ENCODE measurements around the gene CENPV.
"Not testable (repeated sequence)": the region's sequence is repeated elsewhere in the genome, so short reads cannot be mapped to it uniquely, and the experiment has no call there.

The CENPV gene

DNA sequence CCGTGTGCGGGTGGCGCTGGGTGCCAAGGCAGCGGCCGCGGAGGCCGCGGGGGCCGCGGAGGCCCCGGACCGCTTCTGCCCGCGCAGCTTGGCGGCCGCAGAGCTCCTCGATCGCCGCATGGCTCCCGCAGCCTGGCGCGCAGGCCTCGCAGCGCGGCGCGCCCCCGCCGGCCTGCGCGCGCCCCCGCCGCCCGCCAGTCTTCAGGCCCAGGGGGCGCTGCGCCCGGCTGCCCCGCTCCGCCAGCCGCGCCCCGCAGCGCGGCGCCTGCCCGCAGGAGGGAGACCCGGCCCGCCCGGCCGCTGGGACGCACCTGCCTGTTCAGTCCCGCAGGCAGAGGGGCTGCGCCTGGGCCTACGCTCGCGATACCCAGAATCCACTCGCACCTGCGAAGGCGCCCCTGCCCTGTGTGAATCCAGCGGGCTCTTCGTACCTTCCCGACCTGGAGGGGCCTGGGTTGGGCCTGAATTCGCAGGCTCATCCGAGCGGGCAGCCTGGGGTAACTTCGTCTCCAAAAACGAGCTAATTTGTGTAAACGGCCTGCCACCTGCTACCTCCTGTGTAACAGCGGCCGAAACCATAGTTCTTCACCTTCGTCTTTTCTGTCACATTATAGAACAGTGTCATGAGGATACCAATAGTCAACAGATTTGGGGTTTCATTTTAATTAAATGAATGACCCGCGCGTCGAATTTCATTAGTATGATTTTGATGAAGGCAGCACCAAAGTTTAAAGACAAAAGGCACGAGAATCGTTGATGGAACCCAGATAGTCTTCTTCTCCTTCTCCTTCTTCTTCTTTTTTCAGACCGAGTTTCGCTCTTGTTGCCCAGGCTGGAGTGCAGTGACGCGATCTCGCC is at the start of gene CENPV:
Gene CENPV (minus strand): TSS at position 153 of the 858 bp plus-strand sequence. CDS start 33 bp downstream, at position 120.
- DNase-seq = peak; percentile 50

DNA sequence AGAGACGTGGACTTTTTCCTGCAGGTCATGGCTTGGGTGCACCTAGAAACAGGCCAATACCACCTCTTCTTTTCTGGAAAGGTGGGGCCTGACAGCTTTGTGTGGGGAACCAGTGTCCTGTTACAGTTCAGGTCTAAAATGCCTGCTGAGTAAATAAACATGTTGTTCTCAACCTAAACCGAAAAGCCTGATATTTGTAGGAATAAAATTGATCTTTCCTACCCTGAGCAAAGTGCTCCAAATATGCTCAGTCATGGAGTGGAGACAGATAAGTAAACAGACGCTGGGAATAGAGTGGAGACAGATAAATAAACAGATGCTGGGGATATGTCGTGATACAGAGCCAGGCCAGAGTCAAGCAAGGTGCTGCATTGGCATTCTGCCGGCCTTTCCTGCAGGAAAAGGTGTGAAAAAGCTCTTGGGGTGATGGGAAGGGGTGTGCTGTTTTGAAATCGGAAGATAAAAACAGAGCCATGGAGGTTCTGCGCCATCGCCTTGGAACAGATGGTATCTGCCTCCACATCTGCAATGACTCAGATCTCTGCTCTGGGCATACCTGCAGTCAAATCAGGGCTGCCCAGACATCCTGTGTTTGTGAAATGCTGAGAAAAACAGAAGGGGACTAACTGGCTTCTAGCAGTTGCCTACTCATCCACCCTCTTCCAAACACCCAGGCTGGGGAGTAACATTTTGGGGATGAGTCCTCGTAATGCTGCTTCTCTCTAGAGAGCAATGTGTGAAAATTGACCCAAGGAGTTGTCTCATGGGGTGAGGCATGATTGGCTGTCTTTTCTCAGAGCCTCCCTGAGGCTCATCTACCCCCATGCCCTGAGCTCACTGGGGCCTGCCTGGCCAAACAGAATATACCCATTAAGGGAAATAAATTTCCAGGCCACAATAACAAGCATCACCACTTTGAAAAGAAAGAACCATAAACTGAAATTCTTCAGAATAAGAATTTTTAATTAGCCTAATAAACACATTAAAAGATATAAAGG is 45.3 kb upstream of the CENPV start:
- DNase-seq = no peak

DNA sequence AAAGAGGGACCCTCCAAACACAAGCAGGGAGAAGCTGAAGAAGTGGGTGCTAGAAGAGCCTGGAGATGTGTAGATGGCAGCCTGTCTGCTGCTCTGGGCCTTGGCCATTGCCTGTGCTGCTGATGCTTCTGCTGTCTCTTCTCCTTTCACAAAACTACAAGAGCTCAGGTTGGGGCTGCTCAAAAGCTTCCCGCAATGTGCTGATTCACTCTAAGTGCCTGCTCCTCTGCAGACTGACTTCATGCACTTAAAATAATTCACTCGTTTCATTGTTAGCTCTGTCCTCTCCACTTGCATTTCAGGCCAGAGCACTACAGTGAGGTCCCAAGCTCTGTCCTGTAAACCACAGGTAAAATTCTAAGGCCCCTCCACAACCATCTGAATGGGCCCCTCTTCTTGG is 43.4 kb upstream of the CENPV start:
- DNase-seq = not testable (repeated sequence)

- not testable (repeated sequence) for DNase-seq
These were observed 42.6 kb upstream of the CENPV start for GRCh38 chr17:16395887-16396286.

GRCh38 chr17:16392491-16392890 is 39.2 kb upstream of the CENPV start:
- DNase-seq = not testable (repeated sequence)

- DNase-seq = no peak
These were observed 38.2 kb upstream of the CENPV start for GRCh38 chr17:16391451-16391850.

- not testable (repeated sequence) for DNase-seq
These were observed 32.8 kb upstream of the CENPV start for GRCh38 chr17:16386126-16386507.

DNA sequence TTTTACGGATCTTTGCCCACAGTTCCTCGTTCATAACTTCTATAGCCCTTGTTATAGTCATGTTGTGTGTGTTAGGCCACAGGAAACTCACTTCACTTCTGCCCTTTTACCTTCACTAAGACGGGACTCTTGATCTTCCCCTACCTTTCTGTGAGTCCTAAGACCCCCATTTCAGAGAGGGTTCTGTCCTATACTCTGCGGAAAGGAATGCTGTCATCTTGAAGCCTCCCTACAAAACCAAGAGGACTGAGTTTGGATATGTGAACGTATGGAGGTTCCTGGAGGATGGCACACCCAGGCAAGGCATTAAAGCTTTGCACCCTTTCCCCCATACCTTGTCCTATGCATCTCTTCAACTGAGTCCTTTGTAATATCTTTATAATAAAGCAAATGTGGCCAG is 31.3 kb upstream of the CENPV start:
- no peak for DNase-seq

DNA sequence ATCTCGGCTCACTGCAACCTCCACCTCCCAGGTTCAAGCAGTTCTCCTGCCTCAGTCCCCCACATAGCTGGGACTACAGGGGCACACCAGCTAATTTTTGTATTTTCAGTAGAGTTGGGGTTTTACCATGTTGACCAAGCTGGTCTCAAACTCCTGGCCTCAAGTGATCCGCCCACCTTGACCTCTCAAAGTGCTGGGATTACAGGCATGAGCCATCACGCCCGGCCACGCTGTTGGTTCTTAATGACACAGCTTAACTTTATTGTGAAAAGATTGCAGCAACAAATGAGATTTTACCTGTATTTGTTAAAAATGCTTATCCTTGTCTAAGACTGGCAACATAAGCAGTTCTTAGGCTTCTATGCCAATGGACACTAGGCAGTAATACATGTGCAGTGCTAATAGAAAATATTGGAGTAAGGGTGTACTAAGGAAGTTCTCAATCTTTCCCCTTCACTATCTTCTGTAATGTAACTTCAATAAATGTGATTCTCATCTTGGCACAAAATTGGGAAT is 30.6 kb upstream of the CENPV start:
- DNase-seq = no peak

DNA sequence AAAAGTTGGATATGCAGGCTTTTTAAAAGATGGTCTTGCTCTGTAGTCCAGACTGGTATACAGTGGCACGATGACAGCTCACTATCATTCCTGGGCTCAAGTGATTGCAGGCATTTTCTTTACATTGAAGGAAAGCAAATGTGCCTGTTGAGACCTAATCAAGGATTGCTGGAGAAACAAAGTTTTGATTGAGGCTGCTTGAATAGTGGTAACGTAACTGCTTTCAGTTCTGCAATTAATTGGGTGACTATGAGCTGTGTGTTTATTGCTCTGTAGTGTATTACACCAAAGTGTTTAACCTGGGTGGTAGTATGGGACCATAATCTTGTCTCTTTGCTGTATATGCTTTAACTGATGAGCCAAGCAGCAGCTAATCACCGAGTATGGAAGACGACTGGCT is 29.9 kb upstream of the CENPV start:
- no peak for DNase-seq

DNA sequence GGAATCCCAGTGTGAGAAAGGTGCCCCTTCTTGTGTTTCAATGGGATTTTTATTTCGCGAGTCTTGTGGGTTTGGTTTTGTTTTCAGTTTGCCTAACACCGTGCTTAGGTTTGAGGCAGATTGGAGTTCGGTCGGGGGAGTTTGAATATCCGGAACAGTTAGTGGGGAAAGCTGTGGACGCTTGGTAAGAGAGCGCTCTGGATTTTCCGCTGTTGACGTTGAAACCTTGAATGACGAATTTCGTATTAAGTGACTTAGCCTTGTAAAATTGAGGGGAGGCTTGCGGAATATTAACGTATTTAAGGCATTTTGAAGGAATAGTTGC is 28.2 kb upstream of the CENPV start:
- DNase-seq = no peak

DNA sequence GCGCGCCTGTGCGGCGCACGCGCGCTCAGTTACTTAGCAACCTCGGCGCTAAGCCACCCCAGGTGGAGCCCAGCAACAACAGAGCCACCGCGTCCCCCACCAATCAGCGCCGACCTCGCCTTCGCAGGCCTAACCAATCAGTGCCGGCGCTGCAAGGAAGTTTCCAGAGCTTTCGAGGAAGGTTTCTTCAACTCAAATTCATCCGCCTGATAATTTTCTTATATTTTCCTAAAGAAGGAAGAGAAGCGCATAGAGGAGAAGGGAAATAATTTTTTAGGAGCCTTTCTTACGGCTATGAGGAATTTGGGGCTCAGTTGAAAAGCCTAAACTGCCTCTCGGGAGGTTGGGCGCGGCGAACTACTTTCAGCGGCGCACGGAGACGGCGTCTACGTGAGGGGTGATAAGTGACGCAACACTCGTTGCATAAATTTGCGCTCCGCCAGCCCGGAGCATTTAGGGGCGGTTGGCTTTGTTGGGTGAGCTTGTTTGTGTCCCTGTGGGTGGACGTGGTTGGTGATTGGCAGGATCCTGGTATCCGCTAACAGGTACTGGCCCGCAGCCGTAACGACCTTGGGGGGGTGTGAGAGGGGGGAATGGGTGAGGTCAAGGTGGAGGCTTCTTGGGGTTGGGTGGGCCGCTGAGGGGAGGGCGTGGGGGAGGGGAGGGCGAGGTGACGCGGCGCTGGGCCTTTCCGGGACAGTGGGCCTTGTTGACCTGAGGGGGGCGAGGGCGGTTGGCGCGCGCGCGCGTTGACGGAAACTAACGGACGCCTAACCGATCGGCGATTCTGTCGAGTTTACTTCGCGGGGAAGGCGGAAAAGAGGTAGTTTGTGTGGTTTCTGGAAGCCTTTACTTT is 27.6 kb upstream of the CENPV start, which contains the start of gene UBB:
Gene UBB (plus strand): TSS at position 452 of the 856 bp plus-strand sequence. CDS start 817 bp downstream, outside the sequence.
- peak; percentile 92 for DNase-seq

GRCh38 chr17:16379654-16380053 is 26.4 kb upstream of the CENPV start:
- DNase-seq = no peak

- DNase-seq = no peak
These were observed 25.5 kb upstream of the CENPV start for GRCh38 chr17:16378636-16379282.

DNA sequence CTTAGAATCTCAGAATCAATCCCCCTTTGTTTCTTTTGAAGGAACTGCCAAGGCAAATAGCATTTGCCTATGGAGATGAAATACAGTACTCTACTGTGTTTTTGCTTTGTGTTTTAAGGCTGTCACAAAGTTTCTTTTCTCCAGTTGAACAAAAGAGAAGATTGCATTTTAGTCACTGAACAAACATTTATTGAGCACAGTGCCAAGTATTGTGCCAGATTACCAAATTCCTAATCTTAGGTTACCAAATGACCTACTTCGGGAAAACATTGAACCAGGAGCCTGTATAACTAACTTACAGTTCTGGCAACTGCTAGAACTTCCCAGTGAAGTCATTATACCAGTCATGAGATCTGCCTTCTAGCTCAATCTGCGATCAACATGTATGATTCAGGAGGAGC is 24.7 kb upstream of the CENPV start:
- no peak for DNase-seq

GRCh38 chr17:16374146-16374938 is 21.1 kb upstream of the CENPV start:
- DNase-seq = no peak

DNA sequence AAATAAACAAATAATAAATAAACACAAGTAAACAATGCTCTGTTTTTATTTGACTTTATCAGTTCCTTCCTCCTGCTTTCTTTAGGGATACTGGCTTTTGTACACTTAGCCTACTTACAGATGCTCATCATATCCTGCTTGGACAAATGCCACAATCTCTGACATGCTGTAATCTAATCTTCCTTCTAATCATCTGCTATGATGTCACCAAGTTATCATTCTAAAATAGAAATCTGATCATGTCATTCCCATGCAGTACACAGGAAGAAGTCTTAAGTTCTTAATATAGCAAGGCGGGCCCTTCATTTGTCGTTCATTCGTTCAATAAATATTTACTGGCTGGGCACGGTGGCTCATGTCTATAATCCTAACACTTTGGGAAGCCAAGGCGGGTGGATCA is 18.5 kb upstream of the CENPV start:
- DNase-seq = no peak

DNA sequence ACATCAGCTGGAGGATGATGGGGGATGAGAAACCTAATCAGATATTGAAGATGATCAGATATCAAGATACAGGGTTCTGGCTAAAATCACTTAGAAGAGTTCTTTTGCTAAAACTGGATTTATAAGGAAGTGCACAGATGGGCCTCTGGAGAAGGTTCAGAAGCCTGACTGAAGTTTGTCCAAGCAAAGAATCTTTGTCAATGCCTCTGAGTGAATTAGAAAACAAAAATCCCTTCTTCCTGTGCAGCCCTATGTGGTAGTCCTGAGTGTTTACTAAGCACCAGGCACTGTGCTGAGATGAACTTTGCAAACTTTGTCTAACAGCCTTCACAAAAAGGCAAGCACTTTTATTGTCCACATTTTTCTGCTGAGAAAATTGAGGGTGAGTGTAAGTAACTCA is 11.4 kb upstream of the CENPV start:
- DNase-seq = no peak

- peak; percentile 56 for DNase-seq
These were observed 10.7 kb upstream of the CENPV start for GRCh38 chr17:16363749-16364536.

DNA sequence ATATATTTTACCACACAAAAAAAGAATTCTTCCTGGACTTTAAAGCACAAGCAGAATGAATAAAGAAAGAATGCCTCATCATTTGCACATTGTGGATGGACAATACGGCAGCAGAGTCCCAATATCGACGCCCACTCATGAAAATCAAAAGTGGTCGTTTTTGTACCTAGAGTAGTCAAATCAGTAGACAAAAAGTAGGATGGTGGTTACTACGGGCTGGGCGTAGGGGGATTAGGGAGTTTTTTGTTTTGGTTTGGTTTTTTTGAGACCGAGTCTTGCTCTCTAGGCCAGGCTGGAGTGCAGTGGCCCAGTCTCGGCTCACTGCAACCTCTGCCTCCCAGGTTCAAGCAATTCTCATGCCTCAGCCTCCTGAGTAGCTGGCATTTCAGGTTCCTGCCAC is 8.6 kb upstream of the CENPV start:
- no peak for DNase-seq
